Bone marrow (tissue), 2 donors: ENCODE results near the gene PDLIM5.

Experiments
- DNase-seq, 2 donors: peaks; one replicate each; lab custom pipeline; 2025; lab: John Stamatoyannopoulos, UW

Gene PDLIM5

DNA sequence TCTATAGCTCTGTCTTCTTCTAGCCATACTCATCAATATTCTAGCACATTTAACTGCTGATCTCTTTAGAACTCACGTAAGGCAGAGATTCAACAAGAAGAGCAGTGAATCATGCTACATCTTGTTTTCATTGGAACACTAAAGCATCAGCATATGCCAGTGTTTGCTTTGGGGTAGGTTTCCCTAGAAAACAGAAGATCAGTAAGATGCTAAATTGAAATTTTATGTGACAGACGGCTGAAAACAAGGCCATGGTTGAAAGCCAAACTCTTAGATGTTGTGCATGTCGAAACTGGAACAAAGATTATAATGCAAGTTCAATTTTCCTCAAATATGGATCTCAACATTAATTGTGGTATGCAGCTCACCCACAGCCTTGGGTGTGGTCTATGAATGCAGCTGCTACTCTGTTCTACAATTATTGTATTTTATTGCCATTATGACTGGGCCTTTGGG, 107.6 kb downstream of the PDLIM5 start:
- no peak for DNase-seq

DNA sequence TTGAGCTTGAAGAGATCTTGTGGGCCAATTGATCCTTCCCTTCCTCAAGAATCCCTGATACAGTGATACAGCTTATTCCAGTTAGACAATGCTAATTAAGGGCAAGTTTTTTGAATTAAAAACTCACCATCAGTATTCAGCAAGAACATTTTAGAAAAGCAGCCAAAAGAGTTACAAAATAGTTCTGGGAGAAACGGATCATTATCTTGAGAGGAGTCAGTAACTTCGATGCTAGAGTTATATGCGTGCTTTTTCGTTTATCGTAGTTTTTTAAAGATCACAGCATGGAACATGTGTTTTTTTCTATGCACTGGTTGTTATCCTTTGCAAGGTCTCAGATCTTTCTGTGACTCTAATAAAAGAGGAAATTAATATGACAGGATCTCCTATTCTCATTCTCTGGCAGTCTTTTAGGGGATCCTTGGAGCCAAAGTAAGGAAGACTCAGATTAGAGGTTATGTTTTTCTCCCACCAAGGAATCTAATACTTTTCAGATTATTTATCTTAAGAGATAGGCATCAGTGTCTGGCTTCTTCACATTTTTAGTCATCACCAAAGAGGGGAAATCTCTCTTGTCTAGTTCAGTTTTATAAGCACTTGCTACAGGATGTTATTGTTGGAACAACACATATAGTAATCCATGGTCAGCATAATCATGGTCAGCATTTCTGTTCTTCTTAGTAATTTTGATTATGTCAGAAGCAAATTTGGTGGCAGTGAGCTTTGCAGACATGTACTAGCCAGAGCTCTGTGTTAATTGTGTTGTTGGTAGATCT, 109.7 kb downstream of the PDLIM5 start:
- no peak for DNase-seq

DNA sequence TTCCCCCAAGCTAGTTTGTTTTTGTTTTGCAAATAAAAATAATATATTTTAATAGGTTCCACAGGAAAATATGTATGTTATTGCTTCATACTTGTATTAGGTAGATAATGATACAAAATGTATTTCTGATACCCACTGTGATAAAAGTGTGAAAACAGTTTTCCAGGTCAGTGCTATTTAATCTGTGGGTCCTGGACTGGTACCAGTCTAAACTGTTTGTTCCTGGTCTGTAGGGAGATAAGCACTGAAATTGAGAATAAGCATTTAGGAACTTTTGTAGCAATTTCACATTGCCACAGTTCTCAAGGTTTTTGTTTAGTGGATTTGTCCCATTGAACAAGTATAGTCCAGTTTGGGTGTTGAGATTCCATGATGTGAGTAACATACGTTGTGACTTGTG, 110.5 kb downstream of the PDLIM5 start:
- DNase-seq = no peak

GRCh38 chr4:94564252-94564651, 112.5 kb downstream of the PDLIM5 start:
- DNase-seq = no peak

GRCh38 chr4:94566420-94566819, 114.7 kb downstream of the PDLIM5 start:
- no peak for DNase-seq

DNA sequence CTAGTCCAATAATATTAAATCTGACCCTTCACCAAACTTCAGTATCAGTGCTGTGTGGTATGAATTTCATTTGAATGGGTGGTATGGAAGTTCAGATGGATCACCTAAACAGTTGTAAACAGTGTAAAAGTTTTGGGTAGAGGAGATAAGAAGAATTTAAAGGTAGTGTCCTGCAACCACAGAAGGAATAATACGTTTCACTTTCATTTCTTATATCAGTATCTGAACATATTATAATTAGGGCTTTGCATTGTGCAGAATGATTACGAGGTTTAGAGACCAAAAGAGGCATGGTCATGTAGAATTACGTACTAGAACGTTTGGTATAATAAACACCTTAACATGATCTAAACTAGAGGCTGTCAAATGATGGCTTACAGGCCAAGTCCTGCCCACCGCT, 116.1 kb downstream of the PDLIM5 start:
- DNase-seq = peak in 1 of 2 donors; percentile 7

DNA sequence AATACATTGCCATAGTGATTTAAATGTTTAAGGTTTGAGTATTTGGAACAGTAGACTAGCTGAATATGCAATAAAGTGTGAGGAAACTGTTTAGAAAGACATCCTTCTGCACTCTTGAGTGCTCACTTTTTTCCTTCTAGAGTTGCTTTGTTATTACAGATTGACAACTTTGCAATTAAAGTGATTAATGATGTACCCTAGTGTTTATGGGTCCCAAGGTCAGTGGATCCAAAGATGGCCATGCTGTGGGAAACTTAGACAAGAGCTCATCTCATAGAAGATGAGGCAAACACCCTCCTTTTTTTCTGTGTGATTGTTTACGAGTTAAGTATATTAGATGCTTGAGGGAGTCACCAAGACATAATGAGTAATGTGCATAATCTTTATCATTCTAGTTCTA, 118.8 kb downstream of the PDLIM5 start:
- DNase-seq = no peak

DNA sequence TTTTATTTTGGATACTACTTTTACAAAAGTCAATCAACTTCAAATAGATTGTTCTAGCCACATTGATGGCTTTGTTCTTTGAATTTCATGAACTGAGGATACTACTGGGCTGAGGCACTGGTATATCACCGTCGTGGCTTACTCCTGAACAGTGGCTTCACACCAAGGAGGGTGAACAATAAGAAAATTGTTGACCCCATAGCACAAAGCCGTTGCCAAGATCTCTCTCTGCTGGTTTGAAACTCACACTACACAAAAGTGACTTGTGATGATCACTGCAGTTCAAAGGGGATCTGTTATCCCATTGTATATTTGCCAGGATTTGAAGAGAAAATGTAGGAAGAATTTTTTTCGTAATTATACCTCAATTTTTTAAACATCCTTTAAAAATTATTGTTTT, 119.6 kb downstream of the PDLIM5 start:
- no peak for DNase-seq

DNA sequence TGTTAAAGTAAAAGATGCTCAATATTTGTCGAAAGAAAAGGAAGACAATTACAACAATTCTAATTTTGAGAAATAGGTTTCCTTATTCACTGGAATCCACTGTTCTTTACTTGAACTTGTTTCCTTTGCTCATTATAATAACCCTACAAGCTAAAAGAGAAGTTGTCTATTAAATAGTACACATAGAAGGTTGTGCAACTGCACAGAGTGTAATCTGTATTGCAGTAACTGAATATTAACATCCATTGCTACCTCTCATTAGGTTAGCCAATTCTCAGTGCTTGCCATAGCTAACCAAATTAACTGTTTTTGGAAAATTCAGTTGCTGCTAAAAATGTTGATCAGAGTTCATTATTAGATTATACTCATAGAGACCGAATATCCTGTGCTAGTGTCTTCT, 120.0 kb downstream of the PDLIM5 start:
- no peak for DNase-seq

DNA sequence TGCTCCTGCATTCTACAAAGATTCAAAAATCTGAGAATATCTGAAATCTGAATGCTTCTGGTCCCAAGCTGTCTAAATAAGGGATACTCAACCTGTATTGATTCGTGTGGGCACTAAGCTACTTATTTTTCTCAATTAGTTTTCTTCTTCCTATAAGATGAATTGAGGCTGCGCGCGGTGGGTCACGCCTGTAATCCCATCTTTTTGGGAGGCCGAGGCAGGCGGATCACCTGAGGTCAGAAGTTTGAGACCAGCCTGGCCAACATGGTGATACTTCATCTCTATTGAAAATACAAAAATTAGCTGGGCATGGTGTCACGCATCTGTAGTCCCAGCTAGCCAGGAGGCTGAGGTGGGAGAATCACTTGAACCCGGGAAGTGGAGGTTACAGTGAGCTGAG, 122.3 kb downstream of the PDLIM5 start:
- no peak for DNase-seq

DNA sequence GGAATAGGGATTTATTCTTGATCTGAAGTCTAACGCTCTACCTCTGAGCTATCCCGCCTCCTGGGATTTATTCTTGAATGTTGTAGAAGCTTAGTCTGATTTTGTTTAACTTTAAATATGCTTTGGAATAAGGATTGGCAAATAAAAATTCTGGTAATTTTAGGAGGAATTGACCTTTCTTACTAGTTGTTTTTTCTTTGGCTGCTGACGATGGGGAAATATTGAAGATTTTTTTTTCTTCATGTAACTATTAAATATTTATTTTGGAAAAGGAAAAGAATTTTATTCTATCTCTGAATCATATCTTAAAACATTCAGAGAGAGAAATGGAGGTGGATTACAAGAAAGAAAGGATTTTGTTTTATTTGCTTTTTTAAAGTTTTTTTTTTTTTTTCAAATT, 122.9 kb downstream of the PDLIM5 start:
- no peak for DNase-seq

DNA sequence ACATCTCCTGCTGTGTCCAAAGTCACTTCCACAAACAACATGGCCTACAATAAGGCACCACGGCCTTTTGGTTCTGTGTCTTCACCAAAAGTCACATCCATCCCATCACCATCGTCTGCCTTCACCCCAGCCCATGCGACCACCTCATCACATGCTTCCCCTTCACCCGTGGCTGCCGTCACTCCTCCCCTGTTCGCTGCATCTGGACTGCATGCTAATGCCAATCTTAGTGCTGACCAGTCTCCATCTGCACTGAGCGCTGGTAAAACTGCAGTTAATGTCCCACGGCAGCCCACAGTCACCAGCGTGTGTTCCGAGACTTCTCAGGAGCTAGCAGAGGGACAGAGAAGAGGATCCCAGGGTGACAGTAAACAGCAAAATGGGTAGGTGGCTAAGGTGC, 123.9 kb downstream of the PDLIM5 start:
- DNase-seq = no peak

DNA sequence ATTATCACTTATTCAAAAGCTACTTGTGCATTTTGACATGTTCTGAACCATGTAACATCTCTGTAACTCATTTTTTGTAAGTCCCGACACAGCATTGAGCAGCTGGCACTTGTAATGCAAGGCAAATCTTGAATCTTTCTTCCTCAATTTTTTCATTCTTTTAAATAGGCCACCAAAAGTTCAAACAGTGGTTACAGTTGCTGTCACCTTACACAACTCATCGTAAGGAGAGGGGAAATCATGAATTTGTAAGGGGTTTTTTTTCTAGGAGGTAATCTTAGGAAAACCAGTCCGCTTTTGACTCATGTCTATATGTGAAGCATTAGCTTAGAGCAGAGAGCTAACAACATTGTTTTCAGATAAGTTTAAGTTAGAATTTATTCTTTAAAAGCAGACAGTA, 124.5 kb downstream of the PDLIM5 start:
- no peak for DNase-seq

- DNase-seq = no peak
These were observed 125.4 kb downstream of the PDLIM5 start for GRCh38 chr4:94577136-94577535.

DNA sequence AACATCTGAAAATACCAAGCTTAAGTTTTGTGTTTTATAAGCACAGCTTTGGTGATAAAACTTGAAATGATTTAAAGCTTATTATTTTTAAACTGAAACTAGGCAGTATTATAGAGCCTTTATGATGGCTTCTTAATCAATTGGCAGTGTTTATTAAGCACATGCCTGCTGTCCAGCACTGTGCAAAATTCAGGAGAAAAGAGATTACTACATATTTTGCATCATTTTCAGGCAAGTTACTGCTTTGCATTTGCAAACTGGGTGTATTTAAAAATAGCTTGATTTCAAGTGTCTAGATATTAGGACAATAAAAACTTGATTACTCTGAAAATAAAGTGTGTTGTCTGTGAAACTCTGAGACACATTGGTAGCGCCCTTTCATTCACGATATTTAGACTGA, 126.5 kb downstream of the PDLIM5 start:
- no peak for DNase-seq

DNA sequence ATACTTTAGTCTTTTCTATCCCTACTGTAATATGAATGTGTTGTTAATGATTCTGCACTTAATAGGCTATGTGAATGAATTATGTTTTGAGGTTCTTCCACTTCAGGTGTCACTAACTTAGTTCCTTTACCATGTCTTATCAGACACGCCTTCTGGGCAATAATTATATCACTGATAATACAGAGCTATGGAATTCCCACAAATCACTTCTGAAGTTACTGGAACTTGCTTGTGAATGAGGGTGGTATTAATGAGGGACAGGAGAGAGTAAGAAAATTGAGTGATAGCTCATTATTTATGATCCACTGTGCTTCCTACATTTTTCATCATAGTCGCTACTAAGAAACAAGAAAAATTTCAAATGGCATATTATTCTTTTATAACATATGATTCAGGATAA, 130.0 kb downstream of the PDLIM5 start:
- DNase-seq = no peak

DNA sequence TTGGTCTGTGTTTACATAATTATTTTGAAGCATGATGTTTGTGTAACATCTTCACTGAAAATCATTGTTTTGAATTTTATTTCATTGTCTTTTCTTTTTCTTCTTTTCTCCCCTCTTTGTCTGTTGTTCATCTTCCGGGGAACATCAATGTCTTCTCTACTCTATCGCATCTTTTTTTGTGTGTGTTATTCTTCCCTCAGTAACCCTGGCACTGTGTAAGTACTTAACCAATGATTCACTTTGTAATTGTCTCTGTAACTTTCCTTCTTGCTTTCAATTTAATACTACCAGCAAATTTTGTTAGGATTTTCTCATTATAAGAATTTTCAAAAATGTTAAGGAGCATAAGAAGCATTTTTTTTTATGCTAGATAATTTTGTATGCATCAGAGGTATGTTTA, 130.8 kb downstream of the PDLIM5 start:
- DNase-seq = no peak

DNA sequence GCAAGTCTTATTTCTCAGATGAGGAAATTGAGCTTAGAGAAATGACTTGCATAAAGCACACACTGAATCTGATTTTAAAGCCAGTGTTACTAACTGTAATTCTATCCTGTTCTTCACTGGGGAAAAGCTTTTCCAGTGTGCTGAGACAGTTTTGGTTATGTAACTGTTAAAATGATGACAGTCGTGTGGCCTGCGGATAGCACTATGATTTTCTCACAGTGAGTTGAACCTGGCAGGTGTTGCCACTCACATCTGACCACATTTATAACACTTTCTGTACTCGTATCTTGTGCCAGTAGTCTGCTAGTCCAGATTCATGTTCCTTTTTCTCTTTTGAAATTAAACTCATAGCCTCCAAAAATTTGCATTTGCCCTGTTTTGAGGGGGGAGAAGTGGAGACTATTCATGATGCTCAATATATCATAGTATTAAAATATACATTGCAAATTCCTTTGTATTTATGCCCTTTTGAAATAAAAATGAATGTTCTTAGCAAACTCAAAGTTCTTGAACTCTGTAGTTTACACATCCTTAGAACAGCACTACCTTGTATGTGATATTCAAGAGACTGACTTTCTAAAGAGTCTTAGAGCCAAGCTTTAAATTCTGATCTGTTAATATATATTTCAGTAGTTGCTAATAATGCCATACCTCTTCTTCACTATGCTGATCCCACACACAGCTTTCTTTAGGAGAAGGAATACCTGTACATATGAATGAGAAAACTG, 132.3 kb downstream of the PDLIM5 start:
- DNase-seq = no peak

DNA sequence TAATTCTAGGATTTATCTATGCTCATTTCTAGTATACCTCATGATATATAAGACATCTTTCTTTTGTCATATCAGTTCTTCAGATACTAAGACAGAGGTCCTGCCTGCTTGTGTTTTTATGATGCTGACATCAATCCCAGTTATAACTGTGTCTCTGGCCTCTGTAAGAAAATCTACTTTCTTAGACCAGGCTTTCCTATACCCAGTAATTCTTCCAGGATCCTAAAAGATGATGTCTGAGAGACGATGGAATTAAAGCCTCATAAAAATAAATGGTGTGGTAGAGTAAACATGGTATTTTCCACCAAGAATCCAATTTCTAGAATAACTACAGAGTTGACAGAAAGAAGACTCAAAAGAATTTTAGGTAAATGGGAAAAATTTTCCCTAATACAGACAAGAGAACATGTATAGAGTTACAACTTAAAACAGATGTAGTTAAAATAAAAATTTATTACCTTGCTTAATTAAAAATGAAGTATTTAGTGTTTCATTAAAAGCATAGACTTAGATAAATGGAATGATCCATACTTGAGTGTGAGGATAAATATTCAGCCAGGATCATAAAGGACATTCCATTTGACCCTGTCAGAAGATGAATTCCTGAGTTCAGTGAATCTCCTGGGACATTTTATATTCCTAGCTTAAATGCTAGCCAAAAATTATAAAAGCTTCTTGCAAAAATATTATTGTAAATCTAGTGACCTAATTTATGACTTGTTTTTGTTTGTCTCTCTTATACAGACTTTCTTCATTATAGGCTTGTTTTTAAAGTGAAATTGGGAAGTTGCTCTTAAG, 137.4 kb downstream of the PDLIM5 start:
- DNase-seq = no peak

DNA sequence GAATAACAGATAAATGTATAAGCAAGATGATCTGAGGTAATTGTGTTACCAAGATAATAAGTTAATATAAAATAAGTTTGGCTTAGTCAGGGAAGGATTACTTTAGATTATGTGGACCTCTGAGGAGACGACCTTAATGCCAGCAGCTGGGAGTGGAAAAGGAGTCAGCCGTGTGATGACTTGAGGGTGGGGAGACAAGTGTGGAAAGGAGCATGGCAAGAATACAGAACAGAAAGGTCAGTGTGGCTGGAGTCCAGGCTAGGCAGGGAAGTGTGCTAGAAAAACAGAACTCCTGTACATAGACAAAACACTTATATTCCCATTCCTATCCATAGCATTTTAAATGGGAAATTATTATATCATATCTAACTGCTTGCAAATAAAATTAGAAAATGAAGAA, 138.8 kb downstream of the PDLIM5 start:
- DNase-seq = no peak

- no peak for DNase-seq
These were observed 139.5 kb downstream of the PDLIM5 start for GRCh38 chr4:94591289-94591688.

DNA sequence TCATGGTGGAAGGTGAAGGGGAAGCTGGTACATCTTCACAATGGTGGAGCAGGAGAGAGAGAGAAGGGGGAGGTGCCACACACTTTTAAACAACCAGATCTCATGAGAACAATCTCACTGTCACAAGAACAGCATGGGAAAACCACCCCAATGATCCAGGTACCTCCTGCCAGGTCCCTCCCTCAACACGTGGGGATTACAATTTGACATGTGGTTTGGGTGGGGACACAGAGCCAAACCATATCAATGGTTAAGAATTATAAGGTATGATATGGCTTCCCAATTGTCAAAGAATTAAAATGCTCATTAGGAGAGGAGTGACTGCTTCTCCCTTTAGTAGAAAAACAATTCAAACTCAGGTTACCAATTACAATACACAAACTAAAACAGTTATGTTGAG, 143.3 kb downstream of the PDLIM5 start:
- no peak for DNase-seq
